ENCODE results near the gene TECR.
"Not testable (repeated sequence)": the region's sequence is repeated elsewhere in the genome, so short reads cannot be mapped to it uniquely, and the experiment has no call there.

GRCh38 chr19:14585187-14585586 is 55.8 kb downstream of the TECR start:
- TF ChIP-seq ZC3H4 (CRISPR knock-in tag; IDR thresholded peaks at IDR 0.05; ENCODE audit: borderline replicate concordance); SMARCB1 (IDR thresholded peaks at IDR 0.05; ENCODE audit: insufficient read length, low read depth); BACH1 (tag; IDR thresholded peaks at IDR 0.05); YBX1 (IDR thresholded peaks at IDR 0.05): not testable (repeated sequence)
